Gastrocnemius medialis (tissue), 4 donors: ENCODE results near the gene ADAMTS2. TPM values are rescaled to one million over a fixed set of nuclear protein-coding genes. Genes with fewer than 3 reads are reported as not detected.

Experiments used
- ATAC-seq, 2 donors: fragments of 150-250 bp; one replicate each; pipeline ENCODE4 v1.9.1; 2016
- DNase-seq, 2 donors: peaks; one replicate each; pipeline ENCODE4 v3.0.0-alpha.2; 2019
- H3K27ac ChIP-seq, 4 donors: fragments of 200-600 bp; sonication (generic); 1 replicate in 1 of 4; 2 replicates in 3 of 4; pipeline ENCODE4 v1.5.1; 2016 to 2018; ENCODE audit warnings: mild to moderate bottlenecking in 2 of 4, moderate library complexity in 1 of 4
- H3K27me3 ChIP-seq, 3 donors: fragments of 200-600 bp; sonication (generic) in 2 of 3; 1 replicate in 1 of 3; 2 replicates in 2 of 3; pipeline versions ENCODE4 v1.5.1 to v1.6.0; 2016 to 2019; ENCODE audit warnings: mild to moderate bottlenecking in 1 of 3, moderate library complexity in 1 of 3
- H3K36me3 ChIP-seq, 2 donors: fragments of 200-600 bp; sonication (generic) in 1 of 2; one replicate each; pipeline ENCODE4 v1.5.1; 2017 to 2018
- H3K4me1 ChIP-seq, 2 donors: fragments of 200-600 bp; sonication (generic) in 1 of 2; one replicate each; pipeline ENCODE4 v1.5.1; 2016 to 2017; ENCODE audit warnings: mild to moderate bottlenecking in 2 of 2
- H3K4me3 ChIP-seq, 4 donors: fragments of 200-600 bp; sonication (generic) in 3 of 4; 1 replicate in 1 of 4; 2 replicates in 3 of 4; pipeline ENCODE4 v1.5.1; 2016 to 2019; ENCODE audit warnings: mild to moderate bottlenecking in 2 of 4
- H3K9me3 ChIP-seq, 3 donors: fragments of 200-600 bp; sonication (generic) in 2 of 3; 1 replicate in 1 of 3; 2 replicates in 2 of 3; pipeline ENCODE4 v1.5.1; 2016 to 2019
- POLR2A ChIP-seq, 2 donors: fragments of 450-650 bp; IDR thresholded peaks; one replicate each; pipeline ENCODE4 v1.6.1; 2017; ENCODE audit warnings: antibody characterized with exemption in 2 of 2, mild to moderate bottlenecking in 2 of 2, moderate library complexity in 2 of 2
- in situ Hi-C, 4 donors: fragments of 200-750 bp; cut with MboI; loops; one replicate each; pipeline versions ENCODE4 v1.15.0 to v1.8.0; 2017; ENCODE audit warnings: low sequenced_read_pairs in 4 of 4
- intact Hi-C: fragments of 100-400 bp; cut with DNase I; formaldehyde crosslinking; loops from one replicate; pipeline ENCODE4 v1.15.1; 2023; ENCODE audit warnings: low total_unique reads
- total RNA-seq, 4 donors: library from RNA; depleted of rRNA; stranded (reverse); fragments of >200 nt; gene quantifications; one replicate each; pipeline versions ENCODE4 v1.1.0 to v1.2.3, GENCODE V29; 2016
- TF ChIP-seq, protein P1 (sequence below), 5 experiments: fragments of 450-650 bp in 3 of 5; fragments of 200-600 bp in 2 of 5; sonication (generic) in 2 of 5; IDR thresholded peaks in 4 of 5; conservative IDR thresholded peaks in 1 of 5; 1 replicate in 4 of 5; 2 replicates in 1 of 5; pipeline ENCODE4 v1.5.1; 2016 to 2019; ENCODE audit warnings: antibody characterized with exemption in 5 of 5, mild to moderate bottlenecking in 3 of 5, moderate library complexity in 3 of 5

Gene ADAMTS2
- total RNA-seq, 4 donors from 2014 or later, result 0.78 to 3.8 (median 2.0) TPM

DNA sequence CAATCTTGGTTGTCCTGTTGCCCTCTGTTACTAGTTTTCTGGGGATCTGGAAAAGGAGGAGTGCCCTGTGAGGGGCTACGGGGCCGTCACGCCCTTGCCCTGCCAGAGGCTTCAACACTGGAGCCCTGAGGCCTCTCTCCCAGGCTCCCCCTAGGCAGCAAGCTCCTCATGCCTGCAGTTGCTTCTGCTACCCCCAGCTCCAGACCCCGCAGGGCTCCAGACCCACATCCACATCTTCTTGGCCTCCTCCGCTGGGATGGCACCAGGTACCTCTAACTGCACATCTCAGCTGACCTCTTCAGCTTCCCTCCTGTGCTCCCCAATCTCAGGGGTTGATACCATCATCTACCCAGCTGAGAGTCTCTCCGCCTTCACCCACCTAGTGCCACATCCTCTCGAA lies 169.1 kb downstream of the ADAMTS2 start:
- H3K4me1 ChIP-seq, result no peaks in the 10 kb centered on the region
- no peak overlapping the region for H3K27ac ChIP-seq
- DNase-seq (no peak), ATAC-seq (no peak)
- TF ChIP-seq POLR2A (IDR thresholded peaks at IDR 0.05), result no peak
- TF ChIP-seq, protein P1, sequence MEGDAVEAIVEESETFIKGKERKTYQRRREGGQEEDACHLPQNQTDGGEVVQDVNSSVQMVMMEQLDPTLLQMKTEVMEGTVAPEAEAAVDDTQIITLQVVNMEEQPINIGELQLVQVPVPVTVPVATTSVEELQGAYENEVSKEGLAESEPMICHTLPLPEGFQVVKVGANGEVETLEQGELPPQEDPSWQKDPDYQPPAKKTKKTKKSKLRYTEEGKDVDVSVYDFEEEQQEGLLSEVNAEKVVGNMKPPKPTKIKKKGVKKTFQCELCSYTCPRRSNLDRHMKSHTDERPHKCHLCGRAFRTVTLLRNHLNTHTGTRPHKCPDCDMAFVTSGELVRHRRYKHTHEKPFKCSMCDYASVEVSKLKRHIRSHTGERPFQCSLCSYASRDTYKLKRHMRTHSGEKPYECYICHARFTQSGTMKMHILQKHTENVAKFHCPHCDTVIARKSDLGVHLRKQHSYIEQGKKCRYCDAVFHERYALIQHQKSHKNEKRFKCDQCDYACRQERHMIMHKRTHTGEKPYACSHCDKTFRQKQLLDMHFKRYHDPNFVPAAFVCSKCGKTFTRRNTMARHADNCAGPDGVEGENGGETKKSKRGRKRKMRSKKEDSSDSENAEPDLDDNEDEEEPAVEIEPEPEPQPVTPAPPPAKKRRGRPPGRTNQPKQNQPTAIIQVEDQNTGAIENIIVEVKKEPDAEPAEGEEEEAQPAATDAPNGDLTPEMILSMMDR (IDR thresholded peaks at IDR 0.05 in 4 of 5, conservative IDR thresholded peaks at IDR 0.05 in 1 of 5), result no peak
- no peaks in the 10 kb centered on the region for H3K9me3 ChIP-seq
- intact Hi-C loops (no loop called here), in situ Hi-C loops (loop anchor here in 1 of 4 donors (10.0 kb wide), 1 partner anchor 319 kb away; no protein-coding TSS in a partner anchor)
- H3K4me3 ChIP-seq, result no peak overlapping the region
- no peaks in the 10 kb centered on the region for H3K27me3 ChIP-seq
- no peaks in the 10 kb centered on the region for H3K36me3 ChIP-seq

DNA sequence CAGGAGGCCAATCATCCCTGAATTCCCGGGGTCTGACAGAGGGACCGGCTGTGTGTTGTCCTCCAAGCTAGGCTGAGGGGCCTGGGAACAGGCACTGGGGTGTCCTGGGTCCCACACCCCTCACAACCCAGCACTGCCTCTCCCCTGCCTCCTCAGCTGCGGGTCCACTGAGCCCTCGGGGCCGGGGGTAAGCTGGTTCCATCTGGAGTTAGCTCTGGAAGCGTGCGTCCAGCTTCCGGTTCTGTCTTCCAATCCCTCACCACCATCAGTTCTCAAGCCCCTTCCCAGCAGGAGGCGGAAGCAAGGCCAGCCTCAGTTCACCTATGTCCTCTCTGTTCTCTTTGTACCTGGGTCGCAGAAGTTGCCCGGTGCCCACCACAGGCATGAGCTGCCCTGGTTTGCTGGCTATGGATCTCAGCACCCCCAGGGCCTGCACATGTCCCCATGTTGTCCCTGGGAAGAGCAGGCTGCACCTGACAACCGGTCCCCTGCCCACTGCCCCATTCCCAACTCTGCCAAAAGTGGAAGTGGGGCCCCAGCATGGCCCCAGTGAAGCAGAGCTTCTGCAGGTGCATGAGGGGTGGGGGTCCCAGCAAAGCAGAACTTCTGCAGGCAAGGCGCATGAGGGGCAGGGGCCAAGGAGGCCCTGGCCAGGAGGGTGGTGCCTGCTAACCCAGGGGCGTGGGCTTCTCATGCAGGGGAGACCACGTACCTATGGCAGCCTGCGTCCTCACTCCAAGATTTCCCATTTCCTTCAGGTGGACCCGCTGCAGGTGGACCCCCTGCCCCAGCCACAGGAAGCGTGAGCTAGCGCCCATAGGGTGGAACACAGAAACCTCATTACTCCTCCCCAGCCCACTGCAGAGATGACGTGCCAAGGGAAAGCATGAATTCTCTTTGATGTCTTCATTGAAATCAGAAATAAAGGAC lies 173.2 kb downstream of the ADAMTS2 start:
- Histone ChIP-seq H3K27ac (no peak overlapping the region), H3K4me1 (peaks cover 0 to 4% of the 10 kb centered on the region in 2 donors), H3K36me3 (no peaks in the 10 kb centered on the region), H3K27me3 (peaks cover 0 to 2% (median 0%) of the 10 kb centered on the region in 3 donors), H3K9me3 (no peaks in the 10 kb centered on the region), H3K4me3 (no peak overlapping the region)
- intact Hi-C loops, result no loop called here
- in situ Hi-C loops, result loop anchor here in 1 of 4 donors (10.0 kb wide), 1 partner anchor 323 kb away; no protein-coding TSS in a partner anchor
- no peak for DNase-seq
- ATAC-seq, result no peak
- TF ChIP-seq, protein P1 (IDR thresholded peaks at IDR 0.05 in 4 of 5, conservative IDR thresholded peaks at IDR 0.05 in 1 of 5), result no peak
- TF ChIP-seq POLR2A (IDR thresholded peaks at IDR 0.05), result no peak

DNA sequence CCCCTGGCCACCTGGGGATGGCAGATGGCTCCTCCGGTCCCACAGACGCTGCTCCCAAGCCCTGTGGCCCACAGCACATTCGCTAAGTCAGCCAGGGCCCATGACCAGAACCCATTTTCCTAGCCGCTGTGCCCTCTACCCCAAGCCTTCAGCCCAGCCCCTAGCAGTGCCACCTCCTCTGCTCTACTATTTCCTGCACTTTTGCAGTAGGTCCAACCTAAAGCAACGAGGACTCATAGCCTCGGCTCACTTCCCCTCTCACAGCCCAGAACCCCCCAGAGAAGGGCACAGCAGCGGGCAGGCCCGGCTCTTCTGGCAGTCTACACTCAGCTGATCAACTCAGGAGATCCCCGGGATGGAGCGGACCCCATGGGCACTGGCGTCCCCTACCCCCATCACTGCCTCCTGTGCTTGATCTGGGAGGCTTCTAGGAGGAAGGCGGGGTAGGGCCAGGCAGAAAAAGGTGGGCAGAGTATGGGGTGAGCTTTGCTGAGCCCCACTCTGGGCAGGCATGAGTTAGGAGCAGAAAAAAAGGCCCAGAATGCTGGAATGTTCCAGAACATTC lies 173.9 kb downstream of the ADAMTS2 start:
- intact Hi-C loops, result no loop called here
- in situ Hi-C loops, result loop anchor here in 1 of 4 donors (10.0 kb wide), 1 partner anchor 323 kb away; no protein-coding TSS in a partner anchor
- H3K36me3 ChIP-seq, result no peaks in the 10 kb centered on the region
- H3K4me1 ChIP-seq, result peaks cover 0 to 4% of the 10 kb centered on the region in 2 donors
- DNase-seq (no peak), ATAC-seq (no peak)
- H3K9me3 ChIP-seq, result no peaks in the 10 kb centered on the region
- no peak overlapping the region for H3K4me3 ChIP-seq
- no peak overlapping the region for H3K27ac ChIP-seq
- TF ChIP-seq, protein P1 (IDR thresholded peaks at IDR 0.05 in 4 of 5, conservative IDR thresholded peaks at IDR 0.05 in 1 of 5), result no peak
- no peak for TF ChIP-seq POLR2A (IDR thresholded peaks at IDR 0.05)
- peaks cover 0 to 2% (median 0%) of the 10 kb centered on the region in 3 donors for H3K27me3 ChIP-seq

DNA sequence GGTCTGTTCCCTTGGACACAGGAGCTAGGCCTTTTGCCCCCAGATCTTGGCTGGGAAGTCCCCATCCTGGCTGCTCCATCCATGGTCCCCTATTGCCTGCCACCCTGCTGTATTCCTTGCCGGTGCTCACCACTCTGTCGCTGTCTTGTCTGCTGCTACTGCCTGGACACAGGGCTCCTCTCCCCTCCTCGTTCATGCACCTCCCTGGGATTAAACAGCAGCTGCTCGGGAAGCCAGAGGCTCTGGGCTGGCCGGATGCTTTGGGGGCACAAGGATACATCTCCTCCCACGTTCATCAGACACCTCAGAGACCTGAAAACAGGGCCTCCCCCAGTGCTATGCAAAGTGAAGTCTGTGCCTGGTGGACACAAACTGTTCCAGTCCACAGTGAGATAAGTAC lies 174.7 kb downstream of the ADAMTS2 start:
- DNase-seq (no peak), ATAC-seq (no peak)
- Histone ChIP-seq H3K4me1 (peaks cover 0 to 4% of the 10 kb centered on the region in 2 donors), H3K36me3 (no peaks in the 10 kb centered on the region), H3K27me3 (peaks cover 0 to 2% (median 0%) of the 10 kb centered on the region in 3 donors), H3K27ac (no peak overlapping the region), H3K4me3 (no peak overlapping the region), H3K9me3 (no peaks in the 10 kb centered on the region)
- TF ChIP-seq POLR2A (IDR thresholded peaks at IDR 0.05), result no peak
- TF ChIP-seq, protein P1 (IDR thresholded peaks at IDR 0.05 in 4 of 5, conservative IDR thresholded peaks at IDR 0.05 in 1 of 5), result no peak
- intact Hi-C loops, result no loop called here
- in situ Hi-C loops, result loop anchor here in 1 of 4 donors (10.0 kb wide), 1 partner anchor 324 kb away; no protein-coding TSS in a partner anchor
